H1 (cell line): Measurements from ENCODE around the gene LANCL1. TPM values are rescaled to one million over a fixed set of nuclear protein-coding genes. Genes with fewer than 3 reads are reported as not detected.

Source experiments
- CTCF ChIA-PET: fragments of 300-600 bp; sonication (Branson Sonifier 250); formaldehyde crosslinking; loops from one replicate; lab custom pipeline; 2021; ENCODE audit not compliant: partially characterized antibody; lab: Charles Lee
- POLR2A ChIA-PET: fragments of 300-600 bp; sonication (Branson Sonifier 250); formaldehyde crosslinking; loops from one replicate; lab custom pipeline; 2021; ENCODE audit warnings: inconsistent platforms; ENCODE audit not compliant: partially characterized antibody; lab: Charles Lee
- DNase-seq, 2 experiments: peaks; one replicate each; pipeline versions ENCODE4 v3.0.0 to v3.0.0-alpha.2; 2010 to 2022; ENCODE audit warnings: low spot score in 2 of 2, low read depth in 1 of 2, mixed read lengths in 1 of 2
- FAIRE-seq: peaks from 2 replicates; lab custom pipeline; 2011; peaks lifted over from hg19 to GRCh38; lab: Jason Lieb, UNC
- H2AFZ ChIP-seq: 2 replicates; pipeline ENCODE4 v1.8.1; 2012; ENCODE audit warnings: low read length, inconsistent platforms
- H2AK5ac ChIP-seq: 2 replicates; pipeline ENCODE4 v1.6.1; 2013; ENCODE audit warnings: low read depth, low read length
- H2BK120ac ChIP-seq: replicated peaks from 2 replicates; pipeline ENCODE3; 2013; ENCODE audit warnings: low read depth, low read length, inconsistent platforms
- H2BK12ac ChIP-seq: 2 replicates; pipeline ENCODE4 v1.6.1; 2013; ENCODE audit warnings: low read depth, low read length
- H2BK15ac ChIP-seq: 2 replicates; pipeline ENCODE4 v1.6.1; 2013; ENCODE audit warnings: low read length
- H2BK20ac ChIP-seq: 2 replicates; pipeline ENCODE4 v1.6.1; 2013; ENCODE audit warnings: low read length
- H2BK5ac ChIP-seq: 2 replicates; pipeline ENCODE4 v1.6.1; 2013; ENCODE audit warnings: low read depth, low read length
- H3K14ac ChIP-seq: 2 replicates; pipeline ENCODE4 v1.6.1; 2013; ENCODE audit warnings: inconsistent platforms; ENCODE audit not compliant: insufficient read length
- H3K18ac ChIP-seq: 2 replicates; pipeline ENCODE4 v1.6.1; 2013; ENCODE audit warnings: low read length; ENCODE audit errors: extremely low read depth
- H3K23ac ChIP-seq: 2 replicates; pipeline ENCODE4 v1.6.1; 2013; ENCODE audit warnings: inconsistent platforms; ENCODE audit not compliant: insufficient read length
- H3K23me2 ChIP-seq: 2 replicates; pipeline ENCODE4 v1.6.1; 2013; ENCODE audit warnings: low read depth, low read length
- H3K27ac ChIP-seq: 2 replicates; pipeline ENCODE4 v1.6.1; 2011; ENCODE audit warnings: low read depth, low read length, inconsistent platforms
- H3K27me3 ChIP-seq, 4 experiments: replicated peaks in 1 of 4; 1 replicate in 1 of 4; 2 replicates in 3 of 4; pipeline versions ENCODE4 v1.6.1 to v1.8.1; 2011 to 2013; ENCODE audit warnings: low read length in 3 of 4, mild to moderate bottlenecking in 3 of 4, inconsistent platforms in 2 of 4, mixed read lengths in 2 of 4, moderate library complexity in 1 of 4; ENCODE audit not compliant: control insufficient read depth in 3 of 4, insufficient read depth in 3 of 4; ENCODE audit errors: extremely low read depth in 1 of 4
- H3K36me3 ChIP-seq, 4 experiments: 2 replicates each; pipeline versions ENCODE4 v1.6.1 to v1.8.1; 2011 to 2013; ENCODE audit warnings: mild to moderate bottlenecking in 4 of 4, low read length in 3 of 4, moderate library complexity in 2 of 4, control low read depth in 1 of 4, inconsistent platforms in 1 of 4; ENCODE audit not compliant: insufficient read depth in 4 of 4, control insufficient read depth in 2 of 4
- H3K4ac ChIP-seq: replicated peaks from 2 replicates; pipeline ENCODE3; 2013; ENCODE audit warnings: low read length, low read depth, mixed read lengths, inconsistent platforms; ENCODE audit not compliant: insufficient read length
- H3K4me1 ChIP-seq, 4 experiments: replicated peaks in 1 of 4; 1 replicate in 1 of 4; 2 replicates in 3 of 4; pipeline versions ENCODE4 v1.6.1 to v1.8.1; 2011 to 2013; ENCODE audit warnings: low read length in 3 of 4, inconsistent platforms in 2 of 4, mixed read lengths in 1 of 4; ENCODE audit not compliant: insufficient read depth in 4 of 4, control insufficient read depth in 3 of 4
- H3K4me2 ChIP-seq, 2 experiments: 2 replicates each; pipeline versions ENCODE4 v1.6.1 to v1.8.1; 2011 to 2013; ENCODE audit warnings: low read depth in 2 of 2, low read length in 2 of 2, control low read depth in 1 of 2, inconsistent platforms in 1 of 2, mild to moderate bottlenecking in 1 of 2; ENCODE audit not compliant: insufficient read depth in 1 of 2
- H3K4me3 ChIP-seq, 4 experiments: fragments of 200-600, 300-600 bp in 1 of 4; sonication (generic), shearing (Covaris generic), sonication (Bioruptor Twin) in 1 of 4; 2 replicates each; pipeline versions ENCODE4 v1.5.1 to v1.8.1; 2011 to 2016; ENCODE audit warnings: low read length in 4 of 4, low read depth in 3 of 4, control low read depth in 2 of 4, inconsistent platforms in 2 of 4, mild to moderate bottlenecking in 2 of 4, mixed read lengths in 1 of 4, moderate library complexity in 1 of 4; ENCODE audit not compliant: insufficient read depth in 2 of 4; ENCODE audit errors: extremely low read depth in 1 of 4
- H3K56ac ChIP-seq: replicated peaks from 2 replicates; pipeline ENCODE3; 2013; ENCODE audit warnings: low read depth, mild to moderate bottlenecking, mixed read lengths, low read length, inconsistent platforms; ENCODE audit not compliant: insufficient read length
- H3K79me1 ChIP-seq: 2 replicates; pipeline ENCODE4 v1.6.1; 2013; ENCODE audit warnings: low read depth, low read length, control low read depth
- H3K79me2 ChIP-seq, 2 experiments: 2 replicates each; pipeline versions ENCODE4 v1.6.1 to v1.8.1; 2012 to 2013; ENCODE audit warnings: low read length in 2 of 2, mild to moderate bottlenecking in 2 of 2, inconsistent platforms in 1 of 2; ENCODE audit not compliant: insufficient read depth in 2 of 2, control insufficient read depth in 1 of 2
- H3K9ac ChIP-seq, 4 experiments: replicated peaks in 1 of 4; 1 replicate in 1 of 4; 2 replicates in 3 of 4; pipeline versions ENCODE4 v1.6.1 to v1.8.1; 2011 to 2013; ENCODE audit warnings: low read depth in 3 of 4, low read length in 3 of 4, control low read depth in 2 of 4, mild to moderate bottlenecking in 2 of 4, moderate library complexity in 2 of 4, inconsistent platforms in 1 of 4; ENCODE audit errors: extremely low read depth in 1 of 4
- H3K9me3 ChIP-seq, 2 experiments: 2 replicates each; pipeline versions ENCODE4 v1.6.1 to v1.8.1; 2012 to 2013; ENCODE audit warnings: mild to moderate bottlenecking in 2 of 2, moderate library complexity in 2 of 2, control low read depth in 1 of 2, inconsistent platforms in 1 of 2, low read depth in 1 of 2, low read length in 1 of 2, mixed read lengths in 1 of 2; ENCODE audit not compliant: insufficient read depth in 2 of 2
- H4K20me1 ChIP-seq, 2 experiments: replicated peaks in 1 of 2; 2 replicates each; pipeline versions ENCODE3 to v1.8.1; 2011 to 2013; ENCODE audit warnings: inconsistent platforms in 2 of 2, low read length in 2 of 2, mild to moderate bottlenecking in 1 of 2; ENCODE audit not compliant: insufficient read depth in 2 of 2, control insufficient read depth in 1 of 2
- H4K5ac ChIP-seq: 2 replicates; pipeline ENCODE4 v1.6.1; 2013; ENCODE audit warnings: low read length, low read depth, mixed read lengths, inconsistent platforms; ENCODE audit not compliant: insufficient read length
- H4K8ac ChIP-seq: 2 replicates; pipeline ENCODE4 v1.8.0; 2013; ENCODE audit warnings: mild to moderate bottlenecking, moderate library complexity, low read length, inconsistent platforms; ENCODE audit not compliant: insufficient read depth; ENCODE audit errors: extremely low read depth
- H4K91ac ChIP-seq: replicated peaks from 2 replicates; pipeline ENCODE3; 2013; ENCODE audit warnings: low read length, mixed read lengths, inconsistent platforms; ENCODE audit not compliant: insufficient read length
- CBX5 ChIP-seq: fragments of 300-800, 300-1000 bp; sonication (generic); IDR thresholded peaks from 2 replicates; pipeline ENCODE4 v1.7.1; 2016; ENCODE audit warnings: antibody characterized with exemption, low read length, low read depth
- CBX8 ChIP-seq: fragments of 300-800, 300-1000 bp; sonication (generic); IDR thresholded peaks from 2 replicates; pipeline ENCODE4 v1.7.1; 2016; ENCODE audit warnings: low read depth, low read length, borderline replicate concordance
- EGR1 ChIP-seq: IDR thresholded peaks from 2 replicates; pipeline ENCODE4 v1.6.1; 2011; ENCODE audit warnings: low read depth, low read length, borderline replicate concordance
- GTF2F1 ChIP-seq: IDR thresholded peaks from 2 replicates; pipeline ENCODE4 v1.6.1; 2012; ENCODE audit warnings: low read depth, low read length, improper control_type of control experiment, borderline replicate concordance
- JUN ChIP-seq: IDR thresholded peaks from 2 replicates; pipeline ENCODE4 v1.6.1; 2011; ENCODE audit warnings: low read depth, mild to moderate bottlenecking, improper control_type of control experiment, low read length
- KDM1A ChIP-seq: fragments of 200-600, 300-600 bp; sonication (generic); IDR thresholded peaks from 2 replicates; pipeline ENCODE4 v1.7.1; 2016; ENCODE audit warnings: mild to moderate bottlenecking, low read length, borderline replicate concordance
- MAFK ChIP-seq: IDR thresholded peaks from 2 replicates; pipeline ENCODE4 v1.6.1; 2012; ENCODE audit warnings: low read depth, mild to moderate bottlenecking, improper control_type of control experiment, low read length
- NRF1 ChIP-seq: IDR thresholded peaks from 2 replicates; pipeline ENCODE4 v1.6.1; 2011; ENCODE audit warnings: mild to moderate bottlenecking, low read depth, low read length, improper control_type of control experiment
- POLR2A ChIP-seq, 2 experiments: IDR thresholded peaks; 1 replicate in 1 of 2; 2 replicates in 1 of 2; pipeline ENCODE4 v1.6.1; 2011; ENCODE audit warnings: low read depth in 2 of 2, low read length in 2 of 2, mild to moderate bottlenecking in 2 of 2; ENCODE audit errors: control extremely low read depth in 1 of 2
- SP1 ChIP-seq: IDR thresholded peaks from 2 replicates; pipeline ENCODE4 v1.6.1; 2011; ENCODE audit warnings: low read depth, low read length
- SP2 ChIP-seq: IDR thresholded peaks from 2 replicates; pipeline ENCODE4 v1.6.1; 2012; ENCODE audit warnings: mild to moderate bottlenecking, low read length, inconsistent platforms
- TBP ChIP-seq: IDR thresholded peaks from 2 replicates; pipeline ENCODE4 v1.6.1; 2011; ENCODE audit warnings: low read depth, low read length, improper control_type of control experiment
- WGBS, 2 experiments: shearing (Covaris generic) in 1 of 2; methylation state at CpG; one replicate each; pipeline versions ENCODE4 v1.1.6 to v1.1.7; 2013 to 2015; ENCODE audit warnings: low lambda C conversion rate in 2 of 2, mixed read lengths in 2 of 2, inconsistent platforms in 1 of 2, low coverage in 1 of 2, missing lambda C conversion rate in 1 of 2; ENCODE audit not compliant: insufficient replicate concordance in 2 of 2, insufficient coverage in 1 of 2, insufficient read length in 1 of 2; ENCODE audit errors: extremely low coverage in 1 of 2, missing lambda C conversion rate in 1 of 2; 5-methylcytosine and 5-hydroxymethylcytosine counted together
- polyA plus RNA-seq, 7 experiments: library from polyadenylated mRNA; depleted of rRNA in 3 of 7; stranded (reverse) in 5 of 7; unstranded in 2 of 7; fragments of >200 nt in 5 of 7; fragments of 200-250 nt in 2 of 7; gene quantifications; 1 replicate in 5 of 7; 2 replicates in 1 of 7; 4 replicates in 1 of 7; pipeline versions ENCODE4 v1.2.1 to v1.2.3, GENCODE V29; 2011 to 2013; ENCODE audit warnings: missing spikeins in 2 of 7, mixed read lengths in 2 of 7
- total RNA-seq: library from RNA; stranded (reverse); fragmentation: NEBNext Ultra II Directional; extraction: Animal tissue kit (Norgen Biotek cat#: 25700); gene quantifications from 2 replicates; pipeline ENCODE4 v1.2.1, GENCODE V29; 2021
- TF ChIP-seq, protein P1 (sequence below): IDR thresholded peaks from 2 replicates; pipeline ENCODE4 v1.6.1; 2012; ENCODE audit warnings: inconsistent platforms

LANCL1 gene
- total and polyA plus RNA-seq, 2 of the 8 experiments (the other 6 are each of a cell fraction or from before 2014, with no cell fraction given), result 26.2 to 48.7 TPM

DNA sequence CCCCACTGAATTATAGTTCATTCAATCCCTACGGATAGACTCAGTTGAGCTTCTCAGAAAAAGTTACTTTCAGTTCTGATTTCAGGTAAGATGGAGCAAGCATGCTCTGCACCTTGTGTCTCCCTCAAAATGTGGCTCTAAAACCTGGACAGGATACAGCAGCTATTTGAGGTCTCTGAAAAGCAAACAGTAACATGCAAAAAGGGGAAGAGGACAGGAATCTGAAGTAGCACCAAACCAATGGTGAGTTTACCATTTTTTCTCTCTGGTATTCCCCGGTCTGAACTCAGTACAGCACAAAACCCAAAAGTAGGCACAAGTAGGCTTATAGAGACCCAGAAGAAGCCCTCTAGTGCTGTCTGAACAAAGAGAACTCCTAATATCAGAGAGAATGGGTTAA is 34.1 kb downstream of the LANCL1 start:
- H3K4ac ChIP-seq, result no peak overlapping the region
- CTCF ChIA-PET, result no interaction called here
- no peaks in the 10 kb centered on the region for H3K79me1 ChIP-seq
- H2BK5ac ChIP-seq, result no peak overlapping the region
- H3K27me3 ChIP-seq, result no peaks in the 10 kb centered on the region
- no peak overlapping the region for H3K9ac ChIP-seq
- 0 out of 4 replicates have a peak, but pooled peaks cover 0 to 3% of the 10 kb centered on the region in 2 experiments for H3K9me3 ChIP-seq
- no peak overlapping the region for H2BK15ac ChIP-seq
- H3K18ac ChIP-seq, result no peak overlapping the region
- H3K4me1 ChIP-seq, result peaks cover 0 to 4% (median 0%) of the 10 kb centered on the region in 4 experiments; a peak in 2 of 7 replicates
- H2AK5ac ChIP-seq, result no peak overlapping the region
- H3K36me3 ChIP-seq, result peaks cover 0 to 4% (median under 1%) of the 10 kb centered on the region in 4 experiments; a peak in 4 of 8 replicates
- H4K91ac ChIP-seq, result no peak overlapping the region
- H3K23me2 ChIP-seq, result no peaks in the 10 kb centered on the region
- peaks cover 3 to 5% of the 10 kb centered on the region in 2 experiments for H4K20me1 ChIP-seq
- POLR2A ChIA-PET, result no interaction called here
- no peak overlapping the region for H4K8ac ChIP-seq
- H3K23ac ChIP-seq, result no peak overlapping the region
- TF ChIP-seq SP1 (no peak), NRF1 (no peak), GTF2F1 (no peak), EGR1 (no peak), KDM1A (no peak), POLR2A (IDR thresholded peaks at IDR 0.05; ENCODE audit: control extremely low read depth in 1 of 2, low read depth in 2 of 2, low read length in 2 of 2) (no peak), CBX5 (no peak), SP2 (no peak), TBP (no peak), CBX8 (no peak), JUN (no peak), MAFK (no peak)
- TF ChIP-seq, protein P1, sequence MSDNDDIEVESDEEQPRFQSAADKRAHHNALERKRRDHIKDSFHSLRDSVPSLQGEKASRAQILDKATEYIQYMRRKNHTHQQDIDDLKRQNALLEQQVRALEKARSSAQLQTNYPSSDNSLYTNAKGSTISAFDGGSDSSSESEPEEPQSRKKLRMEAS, result no peak
- no peak overlapping the region for H3K4me3 ChIP-seq
- H2BK20ac ChIP-seq, result no peak overlapping the region
- no peak overlapping the region for H2BK12ac ChIP-seq
- no peak overlapping the region for H4K5ac ChIP-seq
- no peak overlapping the region for H3K56ac ChIP-seq
- H3K27ac ChIP-seq, result no peak overlapping the region
- WGBS, 2 experiments, result 98% methylated on average over 2 of the region's 2 CpGs; no CpG with 5 or more reads in 1 of the 2 experiments
- no peak overlapping the region for H3K14ac ChIP-seq
- no peaks in the 10 kb centered on the region for H3K79me2 ChIP-seq
- DNase-seq (no peak), FAIRE-seq (no peak)
- no peak overlapping the region for H3K4me2 ChIP-seq
- H2BK120ac ChIP-seq, result no peak overlapping the region
- H2AFZ ChIP-seq, result no peak overlapping the region
